Upper lobe of left lung (tissue), 4 donors: ENCODE measurements around the gene C15orf40.

Experiments used
- CTCF ChIP-seq, 6 experiments: fragments of 450-650 bp in 4 of 6; fragments of 200-600 bp in 2 of 6; sonication (generic) in 2 of 6; IDR thresholded peaks; one replicate each; pipeline ENCODE4 v1.5.1; 2016 to 2019; ENCODE audit warnings: antibody characterized with exemption in 6 of 6
- POLR2AphosphoS5 ChIP-seq, 2 donors: sonication (generic); formaldehyde crosslinking; IDR thresholded peaks; one replicate each; pipeline ENCODE4 v1.5.1; 2017; ENCODE audit warnings: antibody characterized with exemption in 2 of 2

GRCh38 chr15:82946155-82946701 lies 65.2 kb downstream of the C15orf40 start:
- TF ChIP-seq POLR2AphosphoS5 (IDR thresholded peaks at IDR 0.05), result no peak
- no peak for TF ChIP-seq CTCF (IDR thresholded peaks at IDR 0.05)
